ENCODE measurements around the gene NAIF1. TPM values are rescaled to one million over a fixed set of nuclear protein-coding genes. Genes with fewer than 3 reads are reported as not detected.
A peak's percentile ranks its signal among the peaks of the same experiment; 100 is the strongest.

Gene NAIF1
- 10 to 100 TPM in 1 of 7 donors, 1 to 10 TPM in 6; 4.1 to 10.9 (median 5.9) TPM for total RNA-seq
- polyA plus RNA-seq: 1 to 10 TPM; 6.6 to 9.0 TPM
- long read RNA-seq, donor 1, partial matches to known transcripts: 2 of 9 reads
- long read RNA-seq, donor 1, other reads (novel, unspliced or antisense): 5 of 9 reads
- long read RNA-seq, donor 2, partial matches to known transcripts: 0 of 2 reads
- long read RNA-seq, donor 2, other reads (novel, unspliced or antisense): 0 of 2 reads
- long read RNA-seq, donor 3, partial matches to known transcripts: 1 of 10 reads
- long read RNA-seq, donor 3, other reads (novel, unspliced or antisense): 5 of 10 reads

- TF ChIP-seq EP300 (IDR thresholded peaks at IDR 0.05) (peak; percentile 92), CTCF (IDR thresholded peaks at IDR 0.05) (peak in 1 of 3 donors; percentile 27), POLR2A (IDR thresholded peaks at IDR 0.05) (peak; percentile 30)
- Histone ChIP-seq H3K27ac (peak within 1 kb of the TSS; percentile 91 to 96), H3K9me3 (no peaks in the 10 kb centered on the region), H3K27me3 (no peaks in the 10 kb centered on the region), H3K4me1 (ENCODE audit: insufficient read depth) (peaks cover 15% of the 10 kb centered on the region), H3K36me3 (no peaks in the 10 kb centered on the region), H3K4me3 (peak within 1 kb of the TSS; percentile 88)
- 30 to 34% (median 32%) methylated on average over 52 to 54 of the region's 54 CpGs for WGBS, 3 donors
- intact Hi-C loops (cut with DNase I): no loop called here
- DNase-seq: peak; percentile 96 to 98 (median 98)
Measured at GRCh38 chr9:128066713-128067644, at the start of gene NAIF1. Gene NAIF1, minus strand, starts transcription at chr9:128067320. Its CDS starts 219 bp downstream, at chr9:128067101.

GRCh38 chr9:128116104-128117083, 49.3 kb upstream of the NAIF1 start:
- no peak overlapping the region for H3K27ac ChIP-seq
- no peaks in the 10 kb centered on the region for H3K9me3 ChIP-seq
- H3K4me1 ChIP-seq (ENCODE audit: insufficient read depth): peaks cover 4% of the 10 kb centered on the region
- no peaks in the 10 kb centered on the region for H3K36me3 ChIP-seq
- no peak overlapping the region for H3K4me3 ChIP-seq
- intact Hi-C loops (cut with DNase I): loop anchor here (1.0 to 10.0 kb wide), 3 partner anchors 72 to 174 kb away; no protein-coding TSS in a partner anchor
- DNase-seq: peak in 4 of 5 donors; percentile 17 to 38 (median 24)
- TF ChIP-seq POLR2A (IDR thresholded peaks at IDR 0.05) (no peak), EP300 (IDR thresholded peaks at IDR 0.05) (no peak), CTCF (IDR thresholded peaks at IDR 0.05) (no peak)
- H3K27me3 ChIP-seq: no peaks in the 10 kb centered on the region
- WGBS, 3 donors: 76 to 84% (median 83%) methylated on average over 16 of the region's 16 CpGs

- Histone ChIP-seq H3K36me3 (no peaks in the 10 kb centered on the region), H3K9me3 (no peaks in the 10 kb centered on the region), H3K27me3 (no peaks in the 10 kb centered on the region), H3K4me1 (ENCODE audit: insufficient read depth) (peaks cover 4% of the 10 kb centered on the region), H3K27ac (no peak overlapping the region), H3K4me3 (no peak overlapping the region)
- TF ChIP-seq CTCF (IDR thresholded peaks at IDR 0.05) (no peak), EP300 (IDR thresholded peaks at IDR 0.05) (no peak), POLR2A (IDR thresholded peaks at IDR 0.05) (no peak)
- 87 to 88% (median 88%) methylated on average over 25 to 26 of the region's 26 CpGs for WGBS, 3 donors
- intact Hi-C loops (cut with DNase I): loop anchor here in 3 of 4 donors (5.0 to 10.0 kb wide), 2 partner anchors 71 to 173 kb away; no protein-coding TSS in a partner anchor
- peak; percentile 21 to 36 (median 23) for DNase-seq
Measured at GRCh38 chr9:128115187-128116103, 48.3 kb upstream of the NAIF1 start.
